Measurements from ENCODE around the gene PRPH2. TPM values are rescaled to one million over a fixed set of nuclear protein-coding genes. Genes with fewer than 3 reads are reported as not detected.
"Not testable (repeated sequence)": the region's sequence is repeated elsewhere in the genome, so short reads cannot be mapped to it uniquely, and the experiment has no call there.

PRPH2 gene
- total and polyA plus RNA-seq, 3 experiments from 2014 or later = 0.07 to 0.15 TPM; not detected in 1

DNA sequence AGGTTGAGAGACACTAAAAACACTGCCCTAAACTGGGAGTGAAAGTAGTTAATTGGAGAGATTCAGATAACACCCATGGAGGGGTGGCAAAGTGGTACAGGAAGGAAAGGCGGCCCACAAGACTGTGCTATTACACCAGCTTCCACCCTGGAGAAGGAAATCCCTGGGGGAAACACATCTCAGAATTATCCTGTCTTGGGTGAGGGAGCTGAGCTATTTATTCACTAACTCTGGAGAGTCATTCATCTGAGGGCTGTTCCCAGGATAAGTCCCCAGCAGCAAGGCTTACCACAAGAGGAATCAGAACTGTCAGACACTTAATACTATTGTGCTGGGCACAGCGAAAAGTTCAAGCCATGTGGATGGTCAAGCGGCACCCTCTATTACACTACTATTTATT lies 13.6 kb upstream of the PRPH2 start:
- CTCF ChIA-PET = no interaction called here

GRCh38 chr6:42733867-42734481 lies 11.6 kb upstream of the PRPH2 start:
- H3K36me3 ChIP-seq (ENCODE audit: insufficient read depth, low read length); H3K36me3 Mint-ChIP-seq; H3K9me3 ChIP-seq (ENCODE audit: low read length); H3K9me3 Mint-ChIP-seq; H3K4me3 Mint-ChIP-seq; H3K27me3 ChIP-seq (ENCODE audit: insufficient read depth, low read length, poor library complexity, severe bottlenecking); DNase-seq; H3K4me1 Mint-ChIP-seq; H3K27me3 Mint-ChIP-seq; H3K4me1 ChIP-seq (ENCODE audit: insufficient read depth, low read length); H3K4me3 ChIP-seq (ENCODE audit: low read length); H3K27ac Mint-ChIP-seq; H3K27ac ChIP-seq (ENCODE audit: low read depth, low read length): not testable (repeated sequence)
- ChIA-PET POLR2A (interaction anchor here (0.7 kb wide), 1 partner anchor 12 kb away, joined by 3 read pairs; the partner anchor contains the start of gene TBCC), CTCF (interaction anchor here (1.3 kb wide), 1 partner anchor 41 kb away, joined by 3 read pairs; no protein-coding TSS in a partner anchor)

More for the DNA sequence above, 13.6 kb upstream of the PRPH2 start:
- Histone ChIP-seq H3K4me1 (ENCODE audit: insufficient read depth, low read length) (no peaks in the 10 kb centered on the region), H3K4me3 (ENCODE audit: low read length) (no peak overlapping the region), H3K27ac (ENCODE audit: low read depth, low read length) (no peak overlapping the region), H3K36me3 (ENCODE audit: insufficient read depth, low read length) (no peaks in the 10 kb centered on the region), H3K9me3 (ENCODE audit: low read length) (no peaks in the 10 kb centered on the region), H3K27me3 (ENCODE audit: insufficient read depth, low read length, poor library complexity, severe bottlenecking) (no peaks in the 10 kb centered on the region)
- no peaks in the 10 kb centered on the region for H3K4me1 Mint-ChIP-seq
- no peaks in the 10 kb centered on the region for H3K9me3 Mint-ChIP-seq
- DNase-seq = no peak
- H3K27me3 Mint-ChIP-seq = peaks cover 0 to 3% of the 10 kb centered on the region in 2 donors
- no peaks in the 10 kb centered on the region for H3K36me3 Mint-ChIP-seq
- POLR2A ChIA-PET = no interaction called here
- peak overlapping the region in 1 of 8 donors; percentile 43 for H3K27ac Mint-ChIP-seq
- no peak overlapping the region for H3K4me3 Mint-ChIP-seq

GRCh38 chr6:42729731-42730130 lies 7.3 kb upstream of the PRPH2 start:
- no peak overlapping the region for H3K27ac Mint-ChIP-seq
- DNase-seq = no peak

DNA sequence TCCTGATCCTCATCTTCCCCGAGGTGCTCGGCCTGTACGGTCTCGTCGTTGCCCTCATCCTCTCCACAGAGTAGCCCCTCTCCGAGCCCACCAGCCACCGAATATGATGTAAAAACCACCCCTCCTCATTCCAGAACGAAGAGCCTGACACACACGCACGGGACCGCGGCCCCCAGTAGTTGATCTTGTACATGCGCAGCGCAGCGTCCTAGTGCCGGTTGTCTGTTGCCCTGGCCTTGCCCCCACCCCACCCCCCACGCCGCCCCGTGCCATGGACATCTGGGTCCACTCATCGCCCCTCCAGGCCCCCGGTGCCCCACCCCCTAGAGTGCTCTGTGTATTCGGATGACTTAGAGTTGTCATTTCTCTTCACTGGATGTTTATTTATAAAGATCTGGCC lies 5.2 kb upstream of the PRPH2 start:
- peaks cover 15% of the 10 kb centered on the region for H3K4me1 ChIP-seq (ENCODE audit: insufficient read depth, low read length)
- DNase-seq = no peak
- H3K9me3 Mint-ChIP-seq = no peaks in the 10 kb centered on the region
- no peaks in the 10 kb centered on the region for H3K36me3 Mint-ChIP-seq
- ChIA-PET POLR2A (interaction anchor here (0.5 to 3.5 kb wide), 5 partner anchors 18 to 387 kb away, joined by 3 to 30 read pairs (median 6); partner anchors contain the start of gene TBCC), CTCF (interaction anchor here (0.8 to 3.3 kb wide), 14 partner anchors 14 to 416 kb away, joined by 3 to 44 read pairs (median 7); partner anchors contain the start of genes BICRAL, RPL7L1 and TBCC)
- no peaks in the 10 kb centered on the region for H3K36me3 ChIP-seq (ENCODE audit: insufficient read depth, low read length)
- peaks cover 19 to 23% (median 20%) of the 10 kb centered on the region in 3 donors for H3K4me1 Mint-ChIP-seq
- no peaks in the 10 kb centered on the region for H3K27me3 ChIP-seq (ENCODE audit: insufficient read depth, low read length, poor library complexity, severe bottlenecking)
- no peaks in the 10 kb centered on the region for H3K9me3 ChIP-seq (ENCODE audit: low read length)
- H3K27ac Mint-ChIP-seq = peak overlapping the region in 3 of 8 donors; percentile 56 to 97 (median 93)
- H3K27ac ChIP-seq (ENCODE audit: low read depth, low read length) = no peak overlapping the region
- H3K4me3 ChIP-seq (ENCODE audit: low read length) = no peak overlapping the region
- peak overlapping the region; percentile 55 to 91 (median 75) for H3K4me3 Mint-ChIP-seq
- peaks cover 0 to 1% of the 10 kb centered on the region in 2 donors for H3K27me3 Mint-ChIP-seq

More at GRCh38 chr6:42729731-42730130, 7.3 kb upstream of the PRPH2 start:
- Mint-ChIP-seq H3K4me1 (peaks cover 19 to 23% (median 20%) of the 10 kb centered on the region in 3 donors), H3K4me3 (no peak overlapping the region), H3K9me3 (no peaks in the 10 kb centered on the region), H3K27me3 (peaks cover 0 to 1% of the 10 kb centered on the region in 2 donors), H3K36me3 (no peaks in the 10 kb centered on the region)
- Histone ChIP-seq H3K36me3 (ENCODE audit: insufficient read depth, low read length) (no peaks in the 10 kb centered on the region), H3K4me1 (ENCODE audit: insufficient read depth, low read length) (peaks cover 15% of the 10 kb centered on the region), H3K9me3 (ENCODE audit: low read length) (no peaks in the 10 kb centered on the region), H3K27me3 (ENCODE audit: insufficient read depth, low read length, poor library complexity, severe bottlenecking) (no peaks in the 10 kb centered on the region), H3K27ac (ENCODE audit: low read depth, low read length) (no peak overlapping the region), H3K4me3 (ENCODE audit: low read length) (no peak overlapping the region)
- ChIA-PET POLR2A (interaction anchor here (1.8 kb wide), 1 partner anchor 16 kb away, joined by 7 read pairs; the partner anchor contains the start of gene TBCC), CTCF (interaction anchor here (0.8 to 2.6 kb wide), 3 partner anchors 12 to 68 kb away, joined by 3 to 14 read pairs (median 4); no protein-coding TSS in a partner anchor)

GRCh38 chr6:42727087-42727611 lies 4.8 kb upstream of the PRPH2 start:
- Histone ChIP-seq H3K4me1 (ENCODE audit: insufficient read depth, low read length) (peaks cover 15% of the 10 kb centered on the region), H3K27ac (ENCODE audit: low read depth, low read length) (peak overlapping the region; percentile 29), H3K4me3 (ENCODE audit: low read length) (peak overlapping the region; percentile 68), H3K27me3 (ENCODE audit: insufficient read depth, low read length, poor library complexity, severe bottlenecking) (no peaks in the 10 kb centered on the region), H3K36me3 (ENCODE audit: insufficient read depth, low read length) (no peaks in the 10 kb centered on the region), H3K9me3 (ENCODE audit: low read length) (no peaks in the 10 kb centered on the region)
- no peaks in the 10 kb centered on the region for H3K36me3 Mint-ChIP-seq
- H3K27me3 Mint-ChIP-seq = peaks cover 0 to 1% of the 10 kb centered on the region in 2 donors
- H3K4me1 Mint-ChIP-seq = peaks cover 19 to 23% (median 20%) of the 10 kb centered on the region in 3 donors
- POLR2A ChIA-PET = interaction anchor here (0.5 to 3.5 kb wide), 9 partner anchors 9 to 387 kb away, joined by 3 to 30 read pairs (median 6); partner anchors contain the start of genes BICRAL, RPL7L1 and TBCC
- H3K9me3 Mint-ChIP-seq = no peaks in the 10 kb centered on the region
- DNase-seq = no peak
- CTCF ChIA-PET = interaction anchor here (0.8 to 3.3 kb wide), 17 partner anchors 15 to 510 kb away, joined by 3 to 44 read pairs (median 6); partner anchors contain the start of genes BICRAL, MRPS10, RPL7L1 and TBCC
- peak overlapping the region; percentile 63 to 98 (median 94) for H3K27ac Mint-ChIP-seq
- peak overlapping the region; percentile 86 to 91 (median 89) for H3K4me3 Mint-ChIP-seq

DNA sequence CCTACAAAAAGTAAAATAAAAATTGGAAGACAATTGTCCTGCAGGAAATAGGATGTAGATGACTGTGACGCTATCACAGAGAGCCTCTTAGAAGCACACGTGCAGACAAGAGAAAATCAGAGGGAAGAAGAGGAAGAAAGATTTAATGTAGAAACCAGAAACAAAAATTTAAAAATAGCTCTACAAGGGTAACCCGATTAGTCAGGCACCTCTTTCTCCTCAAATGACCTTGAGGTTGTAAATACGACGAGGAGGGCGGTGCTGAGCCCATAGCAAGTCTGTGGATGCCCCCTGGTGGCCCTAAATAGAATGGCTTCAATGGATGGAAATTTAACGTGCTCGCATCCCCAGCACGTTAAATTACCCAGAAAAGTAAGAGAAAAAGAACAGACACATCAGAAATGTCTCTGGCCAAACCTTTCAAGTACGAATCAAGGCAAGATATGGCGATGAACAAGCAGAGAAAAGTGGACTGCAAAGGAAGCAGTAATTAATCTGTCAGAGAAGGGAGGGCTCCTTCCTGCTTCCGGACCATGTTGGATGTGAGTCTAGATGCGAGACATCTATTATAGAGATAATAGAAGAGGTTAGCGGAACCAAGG lies 4.2 kb upstream of the PRPH2 start:
- no peaks in the 10 kb centered on the region for H3K36me3 Mint-ChIP-seq
- Histone ChIP-seq H3K36me3 (ENCODE audit: insufficient read depth, low read length) (no peaks in the 10 kb centered on the region), H3K27ac (ENCODE audit: low read depth, low read length) (peak overlapping the region; percentile 34), H3K4me1 (ENCODE audit: insufficient read depth, low read length) (peaks cover 15% of the 10 kb centered on the region), H3K4me3 (ENCODE audit: low read length) (peak overlapping the region; percentile 68), H3K9me3 (ENCODE audit: low read length) (no peaks in the 10 kb centered on the region), H3K27me3 (ENCODE audit: insufficient read depth, low read length, poor library complexity, severe bottlenecking) (no peaks in the 10 kb centered on the region)
- H3K27ac Mint-ChIP-seq = peak overlapping the region; percentile 63 to 98 (median 94)
- ChIA-PET CTCF (interaction anchor here (0.6 to 3.3 kb wide), 28 partner anchors 13 to 509 kb away, joined by 3 to 44 read pairs (median 5); partner anchors contain the start of genes BICRAL, MRPS10, RPL7L1 and TBCC), POLR2A (interaction anchor here (0.6 to 3.5 kb wide), 7 partner anchors 9 to 152 kb away, joined by 3 to 30 read pairs (median 12); partner anchors contain the start of genes BICRAL, RPL7L1 and TBCC)
- H3K4me3 Mint-ChIP-seq = peak overlapping the region; percentile 86 to 91 (median 89)
- peak; percentile 51 to 85 (median 75) for DNase-seq
- peaks cover 19 to 23% (median 20%) of the 10 kb centered on the region in 3 donors for H3K4me1 Mint-ChIP-seq
- peaks cover 0 to 3% of the 10 kb centered on the region in 2 donors for H3K27me3 Mint-ChIP-seq
- no peaks in the 10 kb centered on the region for H3K9me3 Mint-ChIP-seq

DNA sequence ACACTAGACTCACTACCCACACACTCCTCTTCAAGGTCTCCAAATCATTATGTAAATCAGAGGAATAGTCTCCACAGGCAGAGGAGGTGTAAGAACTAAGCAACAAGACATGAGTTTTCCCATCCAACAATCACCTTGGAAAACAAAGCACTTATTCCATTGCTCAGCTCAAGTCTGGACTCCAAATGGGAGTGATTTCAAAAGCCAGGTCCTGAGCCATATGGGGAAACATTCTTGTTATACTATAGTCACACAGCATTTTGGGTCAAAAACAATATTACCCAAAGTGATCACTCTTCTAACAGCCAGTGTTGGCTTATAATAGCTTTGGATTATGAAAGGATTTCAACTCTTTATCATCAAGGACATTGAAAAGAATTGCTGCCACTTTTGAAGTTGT lies 3.6 kb upstream of the PRPH2 start:
- Mint-ChIP-seq H3K9me3 (no peaks in the 10 kb centered on the region), H3K4me3 (peak overlapping the region; percentile 10 to 91 (median 89)), H3K36me3 (no peaks in the 10 kb centered on the region), H3K27ac (peak overlapping the region; percentile 63 to 98 (median 94)), H3K4me1 (peaks cover 19 to 23% (median 20%) of the 10 kb centered on the region in 3 donors), H3K27me3 (peaks cover 2 to 4% of the 10 kb centered on the region in 2 donors)
- Histone ChIP-seq H3K36me3 (ENCODE audit: insufficient read depth, low read length) (no peaks in the 10 kb centered on the region), H3K9me3 (ENCODE audit: low read length) (no peaks in the 10 kb centered on the region), H3K27me3 (ENCODE audit: insufficient read depth, low read length, poor library complexity, severe bottlenecking) (no peaks in the 10 kb centered on the region), H3K27ac (ENCODE audit: low read depth, low read length) (peak overlapping the region; percentile 34), H3K4me3 (ENCODE audit: low read length) (peak overlapping the region; percentile 68), H3K4me1 (ENCODE audit: insufficient read depth, low read length) (peaks cover 15% of the 10 kb centered on the region)
- ChIA-PET POLR2A (interaction anchor here (0.6 to 3.5 kb wide), 6 partner anchors 8 to 153 kb away, joined by 3 to 30 read pairs (median 14); partner anchors contain the start of genes BICRAL, RPL7L1 and TBCC), CTCF (interaction anchor here (0.6 to 3.3 kb wide), 26 partner anchors 13 to 509 kb away, joined by 3 to 44 read pairs (median 6); partner anchors contain the start of genes BICRAL, MRPS10, RPL7L1 and TBCC)
- DNase-seq = no peak
